Vagina (tissue), 2 donors: Measurements from ENCODE around the gene MPPED1. TPM values are rescaled to one million over a fixed set of nuclear protein-coding genes. Genes with fewer than 3 reads are reported as not detected.

Experiments used
- DNase-seq, 2 donors: peaks; one replicate each; pipeline ENCODE4 v3.0.0-alpha.2; 2017; ENCODE audit errors: extremely low spot score in 2 of 2
- H3K27ac ChIP-seq: fragments of 200-600 bp; sonication (generic); one replicate; pipeline ENCODE4 v1.5.1; 2019
- H3K27me3 ChIP-seq: fragments of 200-600 bp; sonication (generic); one replicate; pipeline ENCODE4 v1.5.1; 2019
- H3K36me3 ChIP-seq, 2 donors: fragments of 200-600 bp; sonication (generic); one replicate each; pipeline ENCODE4 v1.5.1; 2017 to 2019
- H3K4me1 ChIP-seq: fragments of 200-600 bp; sonication (generic); one replicate; pipeline ENCODE4 v1.5.1; 2019
- H3K4me3 ChIP-seq, 2 donors: fragments of 200-600 bp; sonication (generic); 1 replicate in 1 of 2; 2 replicates in 1 of 2; pipeline ENCODE4 v1.5.1; 2016 to 2019
- H3K9me3 ChIP-seq: fragments of 200-600 bp; sonication (generic); one replicate; pipeline ENCODE4 v1.5.1; 2019
- CTCF ChIP-seq, 3 experiments: fragments of 450-650 bp in 2 of 3; fragments of 200-600 bp in 1 of 3; sonication (generic) in 1 of 3; IDR thresholded peaks; one replicate each; pipeline ENCODE4 v1.5.1; 2017 to 2019; ENCODE audit warnings: antibody characterized with exemption in 3 of 3, mild to moderate bottlenecking in 2 of 3, moderate library complexity in 2 of 3
- POLR2A ChIP-seq, 2 donors: fragments of 450-650 bp; IDR thresholded peaks; one replicate each; pipeline ENCODE4 v1.6.1; 2017; ENCODE audit warnings: antibody characterized with exemption in 2 of 2, mild to moderate bottlenecking in 2 of 2, moderate library complexity in 2 of 2
- POLR2AphosphoS5 ChIP-seq, 2 donors: sonication (generic); formaldehyde crosslinking; IDR thresholded peaks; one replicate each; pipeline ENCODE4 v1.9.0; 2017; ENCODE audit warnings: antibody characterized with exemption in 2 of 2, mild to moderate bottlenecking in 2 of 2, low read depth in 1 of 2; ENCODE audit not compliant: insufficient read depth in 1 of 2
- intact Hi-C: fragments of 100-400 bp; cut with DNase I; formaldehyde crosslinking; loops from one replicate; pipeline ENCODE4 v1.15.1; 2023
- total RNA-seq: library from RNA; depleted of rRNA; stranded (reverse); fragments of >200 nt; gene quantifications from one replicate; pipeline ENCODE4 v1.2.3, GENCODE V29; 2016

MPPED1 gene
- total RNA-seq, 1 donor from 2014 or later, result 0.49 TPM

DNA sequence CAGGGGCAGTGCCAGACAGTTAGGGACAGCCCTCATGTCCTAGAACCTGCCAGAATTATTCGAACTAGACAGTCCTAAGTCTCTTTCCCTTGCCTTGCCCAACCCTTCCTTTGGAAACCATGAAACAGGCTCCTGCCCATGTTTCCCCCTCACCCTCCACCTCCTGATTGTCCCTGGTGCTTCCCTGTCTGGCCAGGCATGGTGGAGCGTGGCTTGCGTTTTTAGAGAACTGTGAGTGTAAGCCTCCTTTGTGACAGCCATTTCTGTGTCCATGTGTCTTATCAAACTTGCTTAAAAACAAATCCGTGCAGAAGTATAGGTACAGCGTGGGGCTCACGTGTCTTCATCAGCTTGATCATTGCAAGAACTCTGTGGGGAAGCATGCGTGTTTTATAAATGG is 54.9 kb downstream of the MPPED1 start:
- Histone ChIP-seq H3K36me3 (no peaks in the 10 kb centered on the region), H3K4me3 (no peak overlapping the region), H3K9me3 (no peaks in the 10 kb centered on the region), H3K27ac (no peak overlapping the region), H3K4me1 (no peaks in the 10 kb centered on the region), H3K27me3 (no peaks in the 10 kb centered on the region)
- TF ChIP-seq POLR2A (IDR thresholded peaks at IDR 0.05), result no peak
- no peak for TF ChIP-seq CTCF (IDR thresholded peaks at IDR 0.05)
- no peak for TF ChIP-seq POLR2AphosphoS5 (IDR thresholded peaks at IDR 0.05; ENCODE audit: insufficient read depth in 1 of 2, low read depth in 1 of 2)
- DNase-seq, result no peak
- intact Hi-C loops, result no loop called here

GRCh38 chr22:43467216-43467940 is 55.6 kb downstream of the MPPED1 start:
- Histone ChIP-seq H3K36me3 (no peaks in the 10 kb centered on the region), H3K27ac (no peak overlapping the region), H3K9me3 (no peaks in the 10 kb centered on the region), H3K4me3 (no peak overlapping the region), H3K27me3 (no peaks in the 10 kb centered on the region), H3K4me1 (no peaks in the 10 kb centered on the region)
- DNase-seq, result no peak
- TF ChIP-seq POLR2A (IDR thresholded peaks at IDR 0.05) (no peak), POLR2AphosphoS5 (IDR thresholded peaks at IDR 0.05; ENCODE audit: insufficient read depth in 1 of 2, low read depth in 1 of 2) (no peak), CTCF (IDR thresholded peaks at IDR 0.05) (no peak)
- intact Hi-C loops, result no loop called here

- Histone ChIP-seq H3K27me3 (no peaks in the 10 kb centered on the region), H3K9me3 (no peaks in the 10 kb centered on the region), H3K4me1 (no peaks in the 10 kb centered on the region), H3K36me3 (no peaks in the 10 kb centered on the region), H3K4me3 (no peak overlapping the region), H3K27ac (no peak overlapping the region)
- no peak for TF ChIP-seq POLR2A (IDR thresholded peaks at IDR 0.05)
- no peak for TF ChIP-seq CTCF (IDR thresholded peaks at IDR 0.05)
- TF ChIP-seq POLR2AphosphoS5 (IDR thresholded peaks at IDR 0.05; ENCODE audit: insufficient read depth in 1 of 2, low read depth in 1 of 2), result no peak
- DNase-seq, result no peak
- intact Hi-C loops, result no loop called here
Observed at GRCh38 chr22:43470253-43470652, 58.4 kb downstream of the MPPED1 start.

GRCh38 chr22:43470941-43471585 is 59.2 kb downstream of the MPPED1 start:
- no peaks in the 10 kb centered on the region for H3K36me3 ChIP-seq
- DNase-seq, result no peak

More at GRCh38 chr22:43470941-43471585, 59.2 kb downstream of the MPPED1 start:
- Histone ChIP-seq H3K27ac (no peak overlapping the region), H3K27me3 (no peaks in the 10 kb centered on the region), H3K9me3 (no peaks in the 10 kb centered on the region), H3K4me3 (no peak overlapping the region), H3K4me1 (no peaks in the 10 kb centered on the region)
- intact Hi-C loops, result no loop called here
- TF ChIP-seq POLR2A (IDR thresholded peaks at IDR 0.05) (no peak), POLR2AphosphoS5 (IDR thresholded peaks at IDR 0.05; ENCODE audit: insufficient read depth in 1 of 2, low read depth in 1 of 2) (no peak), CTCF (IDR thresholded peaks at IDR 0.05) (no peak)
